ENCODE measurements around the gene FATE1. TPM values are rescaled to one million over a fixed set of nuclear protein-coding genes. Genes with fewer than 3 reads are reported as not detected.
A peak's percentile ranks its signal among the peaks of the same experiment; 100 is the strongest.

FATE1 gene
- total RNA-seq, 6 donors from 2014 or later, result 0.88 TPM; not detected in 5

GRCh38 chrX:151702741-151703340 is 13.0 kb upstream of the FATE1 start:
- Histone ChIP-seq H3K4me3 (no peak overlapping the region), H3K4me1 (no peaks in the 10 kb centered on the region), H3K27me3 (no peaks in the 10 kb centered on the region), H3K36me3 (no peaks in the 10 kb centered on the region), H3K27ac (no peak overlapping the region), H3K9me3 (no peaks in the 10 kb centered on the region)
- no peak for TF ChIP-seq CTCF (IDR thresholded peaks at IDR 0.05)
- TF ChIP-seq POLR2AphosphoS5 (IDR thresholded peaks at IDR 0.05), result no peak
- TF ChIP-seq POLR2A (IDR thresholded peaks at IDR 0.05), result no peak
- TF ChIP-seq EP300 (IDR thresholded peaks at IDR 0.05), result no peak
- DNase-seq (peak in 1 of 2 donors; percentile 8), ATAC-seq (ENCODE audit: low FRiP score in 2 of 2) (no peak)
- WGBS, 2 donors, result 55 to 65% methylated on average over 4 to 7 of the region's 7 CpGs

GRCh38 chrX:151703487-151703886 is 12.3 kb upstream of the FATE1 start:
- DNase-seq (peak in 1 of 2 donors; percentile 20), ATAC-seq (ENCODE audit: low FRiP score in 2 of 2) (peak in 1 of 2 donors; percentile 66)
- H3K27ac ChIP-seq, result no peak overlapping the region
- TF ChIP-seq POLR2A (IDR thresholded peaks at IDR 0.05), result no peak
- TF ChIP-seq CTCF (IDR thresholded peaks at IDR 0.05), result no peak
- TF ChIP-seq POLR2AphosphoS5 (IDR thresholded peaks at IDR 0.05), result no peak
- TF ChIP-seq EP300 (IDR thresholded peaks at IDR 0.05), result no peak
- no peaks in the 10 kb centered on the region for H3K36me3 ChIP-seq
- no peak overlapping the region for H3K4me3 ChIP-seq
- no peaks in the 10 kb centered on the region for H3K9me3 ChIP-seq
- H3K4me1 ChIP-seq, result no peaks in the 10 kb centered on the region
- WGBS, 2 donors, result 23 to 53% methylated on average over 5 to 7 of the region's 7 CpGs
- H3K27me3 ChIP-seq, result no peaks in the 10 kb centered on the region

- Histone ChIP-seq H3K36me3 (no peaks in the 10 kb centered on the region), H3K9me3 (no peaks in the 10 kb centered on the region), H3K4me3 (peak overlapping the region in 1 of 4 donors; percentile 18), H3K27ac (no peak overlapping the region), H3K4me1 (no peaks in the 10 kb centered on the region), H3K27me3 (no peaks in the 10 kb centered on the region)
- DNase-seq (peak in 1 of 2 donors; percentile 10), ATAC-seq (ENCODE audit: low FRiP score in 2 of 2) (no peak)
- TF ChIP-seq POLR2AphosphoS5 (IDR thresholded peaks at IDR 0.05) (no peak), EP300 (IDR thresholded peaks at IDR 0.05) (no peak), CTCF (IDR thresholded peaks at IDR 0.05) (no peak), POLR2A (IDR thresholded peaks at IDR 0.05) (no peak)
- WGBS, 2 donors, result 44 to 63% methylated on average over 11 to 13 of the region's 13 CpGs
Measured at GRCh38 chrX:151704041-151704663, 11.7 kb upstream of the FATE1 start.

GRCh38 chrX:151708821-151709220 is 7.0 kb upstream of the FATE1 start:
- Histone ChIP-seq H3K36me3 (no peaks in the 10 kb centered on the region), H3K4me3 (no peak overlapping the region), H3K9me3 (no peaks in the 10 kb centered on the region), H3K27me3 (no peaks in the 10 kb centered on the region), H3K27ac (no peak overlapping the region), H3K4me1 (no peaks in the 10 kb centered on the region)
- ATAC-seq (ENCODE audit: low FRiP score in 2 of 2), result no peak
- TF ChIP-seq POLR2A (IDR thresholded peaks at IDR 0.05) (no peak), POLR2AphosphoS5 (IDR thresholded peaks at IDR 0.05) (no peak), CTCF (IDR thresholded peaks at IDR 0.05) (no peak), EP300 (IDR thresholded peaks at IDR 0.05) (no peak)
- peak in 1 of 2 donors; percentile 8 for DNase-seq
- 88 to 93% methylated on average over 7 of the region's 7 CpGs for WGBS, 2 donors

- no peak for TF ChIP-seq POLR2AphosphoS5 (IDR thresholded peaks at IDR 0.05)
- TF ChIP-seq POLR2A (IDR thresholded peaks at IDR 0.05), result no peak
- no peak for TF ChIP-seq CTCF (IDR thresholded peaks at IDR 0.05)
- TF ChIP-seq EP300 (IDR thresholded peaks at IDR 0.05), result no peak
- Histone ChIP-seq H3K27me3 (no peaks in the 10 kb centered on the region), H3K9me3 (no peaks in the 10 kb centered on the region), H3K36me3 (no peaks in the 10 kb centered on the region), H3K27ac (no peak overlapping the region), H3K4me3 (no peak overlapping the region), H3K4me1 (no peaks in the 10 kb centered on the region)
- 61 to 64% methylated on average over 2 of the region's 2 CpGs for WGBS, 2 donors
- no peak for DNase-seq
- no peak for ATAC-seq (ENCODE audit: low FRiP score in 2 of 2)
Measured at GRCh38 chrX:151710457-151710856, 5.4 kb upstream of the FATE1 start.

All from upper lobe of left lung (tissue), 6 donors.